Measurements from ENCODE around the gene GOSR2.

DNA sequence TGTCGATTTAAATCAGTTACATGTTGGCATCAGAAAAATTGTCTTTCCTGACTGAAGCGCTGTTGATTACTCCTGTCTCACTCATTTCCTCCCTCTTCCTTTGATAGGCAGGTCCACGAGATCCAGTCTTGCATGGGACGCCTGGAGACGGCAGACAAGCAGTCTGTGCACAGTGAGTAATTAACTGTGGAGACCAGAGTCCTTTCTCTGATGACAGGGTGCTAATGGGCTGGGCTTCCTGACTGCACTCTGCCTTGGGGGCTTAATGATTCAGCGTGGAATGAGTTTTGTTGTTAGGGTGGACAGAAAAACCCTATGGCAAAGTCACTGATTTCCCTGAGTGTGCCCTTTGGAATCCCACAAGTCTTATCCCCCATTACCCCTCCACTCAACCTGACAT lies 6.5 kb downstream of the GOSR2 start:
- no peak for TF ChIP-seq POLR2A (IDR thresholded peaks at IDR 0.05)
- TF ChIP-seq, protein P1, sequence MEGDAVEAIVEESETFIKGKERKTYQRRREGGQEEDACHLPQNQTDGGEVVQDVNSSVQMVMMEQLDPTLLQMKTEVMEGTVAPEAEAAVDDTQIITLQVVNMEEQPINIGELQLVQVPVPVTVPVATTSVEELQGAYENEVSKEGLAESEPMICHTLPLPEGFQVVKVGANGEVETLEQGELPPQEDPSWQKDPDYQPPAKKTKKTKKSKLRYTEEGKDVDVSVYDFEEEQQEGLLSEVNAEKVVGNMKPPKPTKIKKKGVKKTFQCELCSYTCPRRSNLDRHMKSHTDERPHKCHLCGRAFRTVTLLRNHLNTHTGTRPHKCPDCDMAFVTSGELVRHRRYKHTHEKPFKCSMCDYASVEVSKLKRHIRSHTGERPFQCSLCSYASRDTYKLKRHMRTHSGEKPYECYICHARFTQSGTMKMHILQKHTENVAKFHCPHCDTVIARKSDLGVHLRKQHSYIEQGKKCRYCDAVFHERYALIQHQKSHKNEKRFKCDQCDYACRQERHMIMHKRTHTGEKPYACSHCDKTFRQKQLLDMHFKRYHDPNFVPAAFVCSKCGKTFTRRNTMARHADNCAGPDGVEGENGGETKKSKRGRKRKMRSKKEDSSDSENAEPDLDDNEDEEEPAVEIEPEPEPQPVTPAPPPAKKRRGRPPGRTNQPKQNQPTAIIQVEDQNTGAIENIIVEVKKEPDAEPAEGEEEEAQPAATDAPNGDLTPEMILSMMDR (IDR thresholded peaks at IDR 0.05), result no peak
